Epithelial cell of proximal tubule (primary cell): Measurements from ENCODE around the gene CCSER1. TPM values are rescaled to one million over a fixed set of nuclear protein-coding genes. Genes with fewer than 3 reads are reported as not detected.

ENCODE experiments used
- DNase-seq: peaks from one replicate; pipeline ENCODE4 v3.0.0-alpha.2; 2011; ENCODE audit warnings: low read depth
- H3K4me3 ChIP-seq: 2 replicates; pipeline ENCODE4 v1.5.1; 2011; ENCODE audit warnings: low read depth, mild to moderate bottlenecking, low read length
- CTCF ChIP-seq: conservative IDR thresholded peaks from 2 replicates; pipeline ENCODE4 v1.5.1; 2012; ENCODE audit warnings: low read depth, mild to moderate bottlenecking, low read length
- total RNA-seq: library from RNA; depleted of rRNA; stranded (reverse); fragments of >200 nt; gene quantifications from 2 replicates; pipeline ENCODE4 v1.2.3, GENCODE V29; 2015

CCSER1 gene
- 0.65 TPM in 1 of 2 replicates, not detected in the other for total RNA-seq

GRCh38 chr4:90127223-90127705, at the start of gene CCSER1:
Gene CCSER1 (plus strand): TSS chr4:90127394.
- H3K4me3 ChIP-seq, result peak within 1 kb of the TSS; percentile 61
- no peak for DNase-seq

GRCh38 chr4:90078440-90078839, 48.8 kb upstream of the CCSER1 start:
- TF ChIP-seq CTCF, result no peak
- DNase-seq, result no peak
- no peak overlapping the region for H3K4me3 ChIP-seq

More at GRCh38 chr4:90127223-90127705, at the start of gene CCSER1:
- no peak for TF ChIP-seq CTCF

GRCh38 chr4:90080116-90080515, 47.1 kb upstream of the CCSER1 start:
- no peak for TF ChIP-seq CTCF

GRCh38 chr4:90081432-90082144, 45.6 kb upstream of the CCSER1 start:
- H3K4me3 ChIP-seq, result no peak overlapping the region
- DNase-seq, result no peak
- no peak for TF ChIP-seq CTCF

More at GRCh38 chr4:90080116-90080515, 47.1 kb upstream of the CCSER1 start:
- no peak for DNase-seq
- H3K4me3 ChIP-seq, result no peak overlapping the region

- DNase-seq, result no peak
- no peak for TF ChIP-seq CTCF
- no peak overlapping the region for H3K4me3 ChIP-seq
Measured at GRCh38 chr4:90082449-90082848, 44.7 kb upstream of the CCSER1 start.

- DNase-seq, result no peak
- no peak for TF ChIP-seq CTCF
- H3K4me3 ChIP-seq, result no peak overlapping the region
Measured at GRCh38 chr4:90084277-90084966, 42.8 kb upstream of the CCSER1 start.
